GM19238 (cell line): ENCODE data around the gene TRMT13.

Experiments
- DNase-seq: peaks from one replicate; pipeline ENCODE4 v3.0.0; 2011; ENCODE audit warnings: low spot score; ENCODE audit not compliant: insufficient read length

TRMT13 gene

GRCh38 chr1:100132566-100133477, at the start of gene TRMT13, which contains the start of gene SASS6:
Gene TRMT13, plus strand, starts transcription at chr1:100133163. Its CDS starts 6 bp downstream, at chr1:100133169.
Gene SASS6, minus strand, starts transcription at chr1:100132930. Its CDS starts 116 bp downstream, at chr1:100132814.
- DNase-seq = peak; percentile 73

DNA sequence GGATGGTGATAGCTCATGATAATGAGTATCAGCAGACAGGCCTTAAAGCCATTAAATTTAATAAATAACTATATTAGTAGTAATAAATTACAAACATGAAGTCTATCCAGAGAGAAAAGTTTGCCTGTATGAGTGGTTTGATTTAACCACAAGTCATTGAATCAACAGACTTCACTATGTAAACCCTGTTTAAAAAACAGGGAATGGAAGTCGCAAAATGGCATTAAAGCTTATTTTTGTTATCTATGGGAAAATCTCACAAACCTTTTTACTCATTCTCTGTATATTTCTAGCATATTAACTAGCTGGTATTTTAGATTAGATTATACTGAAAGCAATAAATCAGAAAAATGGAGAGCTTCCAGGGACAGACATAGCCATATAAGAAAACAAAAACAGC, 45.6 kb upstream of the TRMT13 start:
- no peak for DNase-seq

DNA sequence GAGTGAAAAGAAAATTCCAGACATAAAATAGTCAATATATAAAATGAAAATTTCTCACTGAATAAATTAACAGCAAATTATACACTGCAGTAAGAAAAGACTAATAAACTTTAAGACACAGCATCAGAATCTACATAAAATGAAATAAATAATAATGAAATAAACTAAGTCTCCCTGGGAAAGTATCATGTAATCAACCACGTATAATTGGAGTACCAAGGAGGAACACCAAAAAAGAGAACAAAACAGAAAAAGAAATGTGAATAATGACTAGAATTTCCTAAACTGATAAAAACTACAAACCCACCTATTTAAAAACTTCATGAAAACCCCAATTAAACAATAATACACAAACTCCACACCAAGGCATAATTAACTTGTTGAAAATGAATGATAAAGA, 43.9 kb upstream of the TRMT13 start:
- no peak for DNase-seq

DNA sequence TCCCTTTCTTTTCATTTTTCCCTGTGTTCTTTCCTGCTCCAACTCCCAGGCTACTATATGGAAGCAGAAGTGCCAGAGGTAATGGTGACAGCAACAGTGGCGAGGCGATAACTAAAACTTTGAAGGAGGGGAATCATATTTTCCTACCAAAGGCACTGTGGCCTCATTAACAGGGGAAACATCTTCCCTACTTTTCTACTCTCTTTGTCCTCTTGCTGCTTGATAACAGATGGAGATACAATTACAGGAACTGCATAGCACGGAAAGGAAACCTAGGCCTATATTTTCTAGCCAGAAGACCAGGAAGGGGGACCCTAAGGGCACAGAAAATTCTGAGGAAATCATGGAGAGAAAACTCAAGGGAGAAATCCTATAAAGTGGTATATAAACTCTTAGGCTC, 42.5 kb upstream of the TRMT13 start:
- DNase-seq = no peak

- DNase-seq = no peak
Measured at GRCh38 chr1:100100202-100100601, 32.8 kb upstream of the TRMT13 start.

DNA sequence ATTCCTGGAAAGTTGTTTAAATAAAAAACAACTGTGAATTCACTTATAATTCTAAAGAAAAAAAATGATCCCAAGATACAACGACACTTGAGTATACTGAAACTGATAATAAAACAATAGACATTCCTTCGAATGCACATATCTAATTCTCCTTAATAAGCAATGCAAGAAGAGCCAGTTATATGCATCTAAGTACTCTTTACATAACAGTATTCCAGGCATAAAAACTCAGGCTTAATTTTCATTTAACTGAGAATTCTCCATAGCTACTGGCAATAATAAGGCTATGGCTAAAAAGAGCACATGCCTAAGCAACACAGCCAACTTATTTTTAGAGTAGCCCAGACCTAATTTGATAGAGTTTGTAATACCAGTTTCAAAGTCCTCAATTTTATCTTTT, 31.4 kb upstream of the TRMT13 start:
- DNase-seq = no peak

DNA sequence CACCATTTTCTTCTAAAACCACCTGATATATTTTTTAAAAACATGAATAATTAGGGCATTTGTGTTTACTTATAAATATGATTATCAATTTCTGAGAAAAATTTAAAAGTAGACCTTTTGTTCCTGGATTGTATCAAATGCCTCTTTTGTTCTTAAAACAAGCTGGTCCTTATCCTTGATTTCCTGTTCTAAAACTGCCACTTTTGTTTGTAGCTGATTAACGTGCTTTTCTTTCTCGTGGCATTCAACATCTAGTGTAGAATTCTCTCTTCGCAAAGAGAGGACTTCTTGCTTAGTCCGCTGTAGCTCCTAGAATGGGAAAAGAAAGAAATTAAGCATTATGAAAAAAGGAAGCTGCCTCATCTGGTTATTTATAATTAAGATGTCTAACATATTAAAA, 25.3 kb upstream of the TRMT13 start:
- no peak for DNase-seq

DNA sequence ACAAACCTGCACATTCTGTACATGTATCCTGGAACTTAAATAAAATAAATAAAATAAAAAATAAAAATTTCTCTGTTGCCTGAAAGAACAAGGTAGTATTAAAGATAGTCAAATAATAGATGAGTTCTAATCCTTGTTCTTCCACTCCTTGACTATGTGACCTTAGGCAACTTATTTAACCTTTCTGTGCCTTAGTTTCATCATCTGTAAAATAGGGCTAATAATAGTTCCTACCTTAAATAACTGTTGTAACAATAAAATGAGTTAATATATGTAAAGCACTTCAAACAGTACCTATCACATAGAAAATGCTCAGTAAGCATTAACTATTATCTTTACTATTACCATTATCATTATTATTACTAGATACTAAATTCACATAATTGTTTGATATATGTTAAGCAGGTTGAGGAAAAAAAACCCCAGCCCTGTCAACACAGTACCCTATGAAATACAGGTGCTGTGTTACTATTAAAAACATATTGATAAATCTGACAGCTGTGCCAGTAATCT, 23.4 kb upstream of the TRMT13 start:
- DNase-seq = no peak

- DNase-seq = no peak
Measured at GRCh38 chr1:100115524-100115923, 17.4 kb upstream of the TRMT13 start.

DNA sequence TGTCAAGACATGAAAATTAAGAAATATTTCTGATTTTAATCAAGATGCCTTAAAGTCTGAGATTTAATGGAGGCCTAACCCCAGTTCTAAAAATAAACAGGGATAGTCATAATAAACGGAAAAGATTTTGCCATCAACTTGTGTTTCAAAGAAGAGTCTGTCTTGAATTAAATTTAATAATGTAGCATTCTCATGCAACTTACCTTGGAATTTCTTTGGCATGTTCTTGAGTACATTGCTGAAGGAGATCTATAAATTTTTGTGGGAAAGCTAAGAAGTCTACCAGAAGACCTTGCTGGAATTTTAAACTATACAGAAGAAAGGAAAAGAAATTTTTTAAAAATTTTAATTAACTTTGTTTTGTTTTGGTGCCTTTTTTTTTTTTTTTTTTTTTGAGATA, 10.8 kb upstream of the TRMT13 start:
- no peak for DNase-seq

DNA sequence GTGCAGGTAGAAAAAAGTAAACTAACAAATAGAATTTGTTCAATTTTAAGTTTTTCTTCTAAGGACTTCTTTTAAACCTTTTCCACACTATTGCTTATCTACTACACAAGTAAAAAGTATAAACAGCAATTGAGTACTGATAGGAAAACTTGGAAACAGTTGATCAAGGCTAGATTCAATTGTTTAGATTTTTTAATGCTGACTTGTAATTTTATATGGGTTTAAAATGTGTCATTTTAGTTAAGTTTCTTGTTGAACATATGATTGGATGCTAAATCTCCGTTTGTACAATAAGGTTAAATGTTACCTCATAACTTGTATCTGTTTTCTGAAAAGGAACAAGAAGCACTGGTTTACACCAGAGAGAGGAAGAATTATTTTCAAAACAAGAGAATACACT, 5.7 kb upstream of the TRMT13 start:
- no peak for DNase-seq

DNA sequence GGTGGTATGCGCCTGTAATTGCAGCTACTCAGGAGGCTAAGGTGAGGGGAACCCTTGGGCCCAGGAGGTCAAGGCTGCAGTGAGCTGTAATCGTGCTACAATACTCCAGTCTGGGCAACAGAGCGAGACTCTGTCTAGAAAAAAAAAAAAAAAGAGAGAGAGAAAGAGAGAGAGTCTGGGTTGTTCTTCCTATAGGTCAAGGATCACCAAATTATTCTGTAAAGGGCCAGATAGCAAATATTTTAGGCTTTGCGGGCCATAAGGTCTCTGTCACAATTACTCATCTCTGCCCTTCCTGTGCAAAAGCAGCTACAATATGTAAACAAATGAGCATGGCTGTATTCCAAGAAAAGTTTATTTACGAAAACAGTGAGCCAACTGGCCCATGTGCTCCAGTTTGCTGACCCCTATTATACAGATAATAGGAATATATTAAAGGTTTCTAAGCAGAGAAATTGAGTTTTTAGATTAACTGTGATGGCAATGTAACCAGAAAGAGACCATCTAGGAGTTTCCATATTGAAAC, 2.3 kb upstream of the TRMT13 start:
- DNase-seq = no peak

GRCh38 chr1:100131623-100132022, 1.3 kb upstream of the TRMT13 start:
- no peak for DNase-seq

- no peak for DNase-seq
Measured at GRCh38 chr1:100134872-100135271, 1.9 kb downstream of the TRMT13 start.

- no peak for DNase-seq
Measured at GRCh38 chr1:100137602-100138001, 4.6 kb downstream of the TRMT13 start.

GRCh38 chr1:100141192-100141591, 8.2 kb downstream of the TRMT13 start:
- no peak for DNase-seq

- DNase-seq = no peak
Measured at GRCh38 chr1:100142343-100142742, 9.4 kb downstream of the TRMT13 start.

DNA sequence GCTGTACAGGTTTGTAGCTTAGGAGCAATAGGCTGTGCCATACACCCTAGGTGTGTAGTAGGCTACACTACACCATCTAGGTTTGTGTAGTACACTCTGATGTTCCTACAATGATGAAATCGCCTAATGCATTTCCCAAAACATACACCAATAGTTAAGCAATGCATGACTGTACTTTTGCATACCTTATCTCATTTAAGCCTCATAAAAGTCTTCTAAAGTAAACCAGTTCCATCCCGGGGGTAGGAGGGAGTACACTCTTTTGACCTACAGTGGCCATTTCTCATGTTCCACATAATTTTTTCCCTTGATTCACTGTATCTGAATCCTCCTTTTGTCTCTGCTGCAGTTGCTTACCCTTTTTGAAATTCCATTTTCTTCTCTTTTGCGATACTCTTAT, 12.2 kb downstream of the TRMT13 start:
- DNase-seq = no peak

GRCh38 chr1:100146958-100147357, 14.0 kb downstream of the TRMT13 start:
- DNase-seq = no peak

DNA sequence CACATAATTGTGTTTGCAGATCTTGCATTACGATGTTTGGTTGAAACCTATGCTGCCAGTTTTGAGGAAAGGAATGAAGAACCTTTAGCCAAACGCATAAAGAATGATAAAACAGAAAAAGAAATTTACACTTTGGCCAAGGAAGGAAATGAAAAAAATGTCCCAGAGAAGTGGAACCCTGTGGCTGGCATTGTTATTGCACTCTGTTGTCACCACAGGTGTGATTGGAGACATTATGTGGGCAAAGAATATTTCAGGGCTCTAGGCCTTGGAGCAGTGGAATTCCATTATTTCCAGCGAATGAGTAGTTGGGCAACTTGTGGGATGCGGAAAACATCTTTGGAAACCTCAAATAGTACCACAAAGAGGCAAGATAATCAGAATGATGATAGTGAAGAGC, 14.9 kb downstream of the TRMT13 start:
- no peak for DNase-seq

GRCh38 chr1:100151679-100152078, 18.7 kb downstream of the TRMT13 start:
- DNase-seq = no peak

- DNase-seq = no peak
Measured at GRCh38 chr1:100152271-100152670, 19.3 kb downstream of the TRMT13 start.

DNA sequence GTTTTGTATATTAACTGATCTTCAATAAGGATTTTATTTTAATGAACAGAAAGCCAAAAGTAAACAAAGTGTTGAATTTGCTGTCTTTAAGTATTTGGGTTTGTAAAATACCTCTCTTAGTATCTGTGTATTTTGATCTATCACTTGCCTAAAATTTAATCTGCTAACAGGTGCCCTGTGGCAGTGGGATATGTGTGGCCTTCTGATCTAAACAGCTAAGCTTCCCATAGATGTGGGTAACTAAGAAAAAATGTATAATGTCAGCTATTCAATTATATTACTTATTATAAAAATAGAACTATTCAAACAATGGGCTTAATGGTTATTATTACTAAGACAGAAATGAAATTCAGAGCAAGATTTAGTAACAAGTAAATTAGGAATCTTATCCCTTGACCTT, 29.9 kb downstream of the TRMT13 start:
- no peak for DNase-seq
